NCI-H2196 treated with DMSO at 0.1 percent for 48 hours (cell line): ENCODE data around the gene ARMS2.

Experiments used
- DNase-seq: peaks from one replicate; lab custom pipeline; 2025; ENCODE audit not compliant: unreplicated experiment; lab: John Stamatoyannopoulos, UW

ARMS2 gene

GRCh38 chr10:122469848-122470247, 15.4 kb downstream of the ARMS2 start:
- no peak for DNase-seq

- DNase-seq: no peak
These were observed 17.2 kb downstream of the ARMS2 start for GRCh38 chr10:122471531-122472177.

GRCh38 chr10:122473116-122473515, 18.7 kb downstream of the ARMS2 start:
- no peak for DNase-seq

GRCh38 chr10:122474131-122474818, 19.8 kb downstream of the ARMS2 start:
- no peak for DNase-seq

GRCh38 chr10:122475100-122475499, 20.6 kb downstream of the ARMS2 start:
- no peak for DNase-seq

GRCh38 chr10:122475591-122476332, 21.3 kb downstream of the ARMS2 start:
- no peak for DNase-seq

GRCh38 chr10:122476333-122476695, 21.9 kb downstream of the ARMS2 start:
- DNase-seq: no peak

GRCh38 chr10:122477436-122477835, 23.0 kb downstream of the ARMS2 start:
- DNase-seq: no peak

- DNase-seq: no peak
These were observed 24.5 kb downstream of the ARMS2 start for GRCh38 chr10:122478971-122479370.

- no peak for DNase-seq
These were observed 25.8 kb downstream of the ARMS2 start for GRCh38 chr10:122480146-122480833.

GRCh38 chr10:122481296-122482056, 27.0 kb downstream of the ARMS2 start:
- DNase-seq: no peak

- no peak for DNase-seq
These were observed 30.0 kb downstream of the ARMS2 start for GRCh38 chr10:122484276-122485060.

GRCh38 chr10:122485670-122486069, 31.2 kb downstream of the ARMS2 start:
- no peak for DNase-seq

- DNase-seq: no peak
These were observed 32.1 kb downstream of the ARMS2 start for GRCh38 chr10:122486406-122487080.

GRCh38 chr10:122487174-122487765, 32.8 kb downstream of the ARMS2 start:
- DNase-seq: no peak

GRCh38 chr10:122490268-122490667, 35.8 kb downstream of the ARMS2 start:
- no peak for DNase-seq

GRCh38 chr10:122490786-122491680, 36.6 kb downstream of the ARMS2 start:
- DNase-seq: no peak

- no peak for DNase-seq
These were observed 37.6 kb downstream of the ARMS2 start for GRCh38 chr10:122492006-122492405.
